HL-60 (cell line): ENCODE results near the gene HAPLN2.

Source experiments
- DNase-seq, 2 experiments: peaks; one replicate each; pipeline ENCODE4 v3.0.0-alpha.2; 2010 to 2020; ENCODE audit warnings: low read depth in 1 of 2, low spot score in 1 of 2
- H3K27ac ChIP-seq: fragments of 250-450 bp; sonication (Bioruptor Pico); replicated peaks from 2 replicates; pipeline ENCODE4 v1.5.1; 2020; ENCODE audit warnings: mild to moderate bottlenecking, moderate library complexity
- H3K27me3 ChIP-seq: fragments of 250-450 bp; sonication (Bioruptor Pico); 2 replicates; pipeline ENCODE4 v1.5.1; 2021; ENCODE audit warnings: mild to moderate bottlenecking, moderate library complexity; ENCODE audit not compliant: insufficient read depth, poor library complexity, severe bottlenecking
- H3K4me3 ChIP-seq: replicated peaks from 2 replicates; pipeline ENCODE4 v1.5.1; 2011; ENCODE audit warnings: mild to moderate bottlenecking, control low read depth, low read length; ENCODE audit not compliant: insufficient read depth
- CTCF ChIP-seq: IDR thresholded peaks from one replicate; pipeline ENCODE4 v1.5.1; 2011; ENCODE audit warnings: low read length, control low read depth, inconsistent platforms; ENCODE audit not compliant: insufficient read depth
- GABPA ChIP-seq: IDR thresholded peaks from 2 replicates; pipeline ENCODE4 v1.6.1; 2012; ENCODE audit warnings: low read depth
- POLR2AphosphoS5 ChIP-seq: IDR thresholded peaks from 2 replicates; pipeline ENCODE4 v1.6.1; 2012; ENCODE audit warnings: low read depth
- REST ChIP-seq: IDR thresholded peaks from 2 replicates; pipeline ENCODE4 v1.6.1; 2012; ENCODE audit warnings: low read depth; ENCODE audit not compliant: insufficient replicate concordance
- SPI1 ChIP-seq: IDR thresholded peaks from 2 replicates; pipeline ENCODE4 v1.6.1; 2012; ENCODE audit warnings: low read depth, mild to moderate bottlenecking, borderline replicate concordance

Gene HAPLN2

GRCh38 chr1:156592158-156592909, 26.9 kb upstream of the HAPLN2 start:
- H3K27ac ChIP-seq, result peak overlapping the region; percentile 76
- no peak for TF ChIP-seq GABPA
- no peak for TF ChIP-seq REST
- TF ChIP-seq POLR2AphosphoS5, result 0 out of 2 replicates have a peak, but pooled peaks have one; percentile 32
- no peak for TF ChIP-seq SPI1
- TF ChIP-seq CTCF, result no peak
- no peaks in the 10 kb centered on the region for H3K27me3 ChIP-seq
- DNase-seq, result no peak
- peak overlapping the region; percentile 80 for H3K4me3 ChIP-seq

- Histone ChIP-seq H3K4me3 (peak overlapping the region; percentile 80), H3K27me3 (no peaks in the 10 kb centered on the region), H3K27ac (no peak overlapping the region; the same call in 1 of the 2 replicates)
- DNase-seq, result no peak
- no peak for TF ChIP-seq REST
- TF ChIP-seq POLR2AphosphoS5, result peak; percentile 61
These were observed 26.1 kb upstream of the HAPLN2 start for GRCh38 chr1:156592910-156593660.

GRCh38 chr1:156593661-156593989, 25.6 kb upstream of the HAPLN2 start:
- Histone ChIP-seq H3K27me3 (no peaks in the 10 kb centered on the region), H3K4me3 (no peak overlapping the region), H3K27ac (no peak overlapping the region)
- TF ChIP-seq SPI1 (no peak), CTCF (no peak), REST (no peak), POLR2AphosphoS5 (no peak; the same call in 1 of the 2 replicates), GABPA (no peak)
- no peak for DNase-seq
